Measurements from ENCODE around the gene MRPS23. TPM values are rescaled to one million over a fixed set of nuclear protein-coding genes. Genes with fewer than 3 reads are reported as not detected.

Gene MRPS23
- total and polyA plus RNA-seq, 2 of the 13 experiments (the other 11 are each of a cell fraction or from before 2014, with no cell fraction given) = 63.2 to 181 TPM

DNA sequence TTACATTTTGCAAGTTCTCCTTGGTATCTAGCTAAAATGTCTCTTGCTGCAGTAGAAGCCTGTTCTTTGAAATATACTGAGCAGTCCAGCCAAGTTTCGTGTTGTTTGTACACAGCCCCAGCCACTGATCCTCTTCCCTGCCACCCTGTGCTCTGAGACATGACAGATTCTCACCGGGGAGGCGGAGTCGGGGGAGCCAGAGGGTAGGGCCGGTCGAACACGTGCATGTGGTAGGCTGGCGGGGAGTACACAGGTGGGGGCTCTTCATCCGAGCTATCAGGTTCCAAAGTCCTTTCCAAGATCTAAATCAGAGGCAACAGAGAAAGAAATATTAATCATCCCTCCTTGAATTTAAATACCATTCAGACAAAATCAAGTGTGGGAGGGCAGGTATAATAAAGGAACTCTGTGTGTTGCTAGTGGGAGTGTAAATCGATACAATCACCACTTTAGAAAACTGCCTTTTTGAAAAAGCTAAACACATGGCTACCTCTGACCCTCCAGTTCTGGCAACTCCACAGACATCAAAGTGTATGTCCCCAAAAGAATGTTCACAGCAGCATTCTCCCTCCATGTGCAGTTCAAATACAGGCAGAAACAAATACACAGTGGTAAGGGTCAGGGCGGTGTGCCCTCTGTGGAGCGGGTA, 29.7 kb upstream of the MRPS23 start:
- H3K4me1 ChIP-seq (ENCODE audit: insufficient read depth, low read length) = peaks cover 69% of the 10 kb centered on the region
- peak overlapping the region; percentile 74 for H3K27ac ChIP-seq (ENCODE audit: extremely low read length, insufficient read depth, low read length)
- no peaks in the 10 kb centered on the region for H3K79me2 ChIP-seq (ENCODE audit: insufficient read depth, low read length)
- peak overlapping the region; percentile 70 for H3K4me2 ChIP-seq (ENCODE audit: low read depth, low read length)
- H4K20me1 ChIP-seq (ENCODE audit: insufficient read depth, low read length) = no peaks in the 10 kb centered on the region
- ATAC-seq (peak; percentile 74), DNase-seq (ENCODE audit: low spot score) (peak; percentile 84), FAIRE-seq (peak; percentile 4)
- H3K36me3 ChIP-seq (replicated peaks in 1 of 2; ENCODE audit: control insufficient read depth in 1 of 2, insufficient read depth in 2 of 2, low read length in 2 of 2) = no peaks in the 10 kb centered on the region; a peak in 1 of 5 replicates
- H3K9me3 ChIP-seq (ENCODE audit: low read length) = no peaks in the 10 kb centered on the region
- H3K4me3 ChIP-seq (replicated peaks in 1 of 3; ENCODE audit: insufficient read depth in 1 of 3, low read depth in 2 of 3, low read length in 3 of 3) = peak overlapping the region in 2 of 3 experiments; percentile 1 to 45; a peak in 2 of 6 replicates
- in situ Hi-C loops (cut with HindIII; ENCODE audit: extremely low pct_ligation_motif_present, low pct_unique_long_range_greater_than_20kb) (no loop called here), intact Hi-C loops (cut with micrococcal nuclease; ENCODE audit: unreplicated experiment) (loop anchor here (1.0 kb wide), 1 partner anchor 14 kb away; no protein-coding TSS in a partner anchor)
- POLR2A ChIA-PET = interaction anchor here (0.8 to 7.7 kb wide), 15 partner anchors 10 to 205 kb away, joined by 3 to 89 read pairs (median 7); partner anchors contain the start of genes DYNLL2, MRPS23, SRSF1 and VEZF1
- CTCF ChIA-PET (ENCODE audit: low intra/inter-chr PET ratio, low total read pairs) = no interaction called here
- peak overlapping the region; percentile 52 for H3K9ac ChIP-seq (ENCODE audit: insufficient read depth, low read depth, low read length)
- no peaks in the 10 kb centered on the region for H3K27me3 ChIP-seq (ENCODE audit: control insufficient read depth in 1 of 2, insufficient read depth in 2 of 2, low read length in 2 of 2)
- whole genome bisulfite sequencing (ENCODE audit: low lambda C conversion rate) = 5% methylated on average over 12 of the region's 12 CpGs
- no TSS peak for BruUV-seq (replicated peaks)
- no peak overlapping the region for H2AFZ ChIP-seq (ENCODE audit: low read length)
- TF ChIP-seq, protein P1, sequence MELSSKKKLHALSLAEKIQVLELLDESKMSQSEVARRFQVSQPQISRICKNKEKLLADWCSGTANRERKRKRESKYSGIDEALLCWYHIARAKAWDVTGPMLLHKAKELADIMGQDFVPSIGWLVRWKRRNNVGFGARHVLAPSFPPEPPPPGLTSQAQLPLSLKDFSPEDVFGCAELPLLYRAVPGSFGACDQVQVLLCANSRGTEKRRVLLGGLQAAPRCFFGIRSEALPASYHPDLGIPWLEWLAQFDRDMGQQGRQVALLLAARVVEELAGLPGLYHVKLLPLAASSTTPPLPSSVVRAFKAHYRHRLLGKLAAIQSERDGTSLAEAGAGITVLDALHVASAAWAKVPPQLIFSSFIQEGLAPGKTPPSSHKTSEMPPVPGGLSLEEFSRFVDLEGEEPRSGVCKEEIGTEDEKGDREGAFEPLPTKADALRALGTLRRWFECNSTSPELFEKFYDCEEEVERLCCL (CRISPR knock-in tag; IDR thresholded peaks at IDR 0.05; ENCODE audit: borderline replicate concordance) = no peak
- TF ChIP-seq SOX13 (IDR thresholded peaks at IDR 0.05) (no peak), SOX13 (CRISPR knock-in tag; conservative IDR thresholded peaks at IDR 0.05 in 1 of 2, IDR thresholded peaks at IDR 0.05 in 1 of 2) (peak in 1 of 2 experiments; percentile 66; a peak in 1 of 4 replicates), NCOA5 (CRISPR knock-in tag; IDR thresholded peaks at IDR 0.05) (no peak), TBP (CRISPR knock-in tag; IDR thresholded peaks at IDR 0.05) (no peak), CHCHD3 (CRISPR knock-in tag; IDR thresholded peaks at IDR 0.05) (no peak), HES4 (CRISPR knock-in tag; IDR thresholded peaks at IDR 0.05; ENCODE audit: borderline replicate concordance) (no peak), ZNF841 (CRISPR knock-in tag; IDR thresholded peaks at IDR 0.05; ENCODE audit: borderline replicate concordance) (no peak), FOXP1 (IDR thresholded peaks at IDR 0.05) (no peak), FOXP1 (CRISPR knock-in tag; IDR thresholded peaks at IDR 0.05) (peak; percentile 51; the same call in 1 of the 2 replicates), ARNT (IDR thresholded peaks at IDR 0.05) (no peak)
- TF ChIP-seq, protein P2, sequence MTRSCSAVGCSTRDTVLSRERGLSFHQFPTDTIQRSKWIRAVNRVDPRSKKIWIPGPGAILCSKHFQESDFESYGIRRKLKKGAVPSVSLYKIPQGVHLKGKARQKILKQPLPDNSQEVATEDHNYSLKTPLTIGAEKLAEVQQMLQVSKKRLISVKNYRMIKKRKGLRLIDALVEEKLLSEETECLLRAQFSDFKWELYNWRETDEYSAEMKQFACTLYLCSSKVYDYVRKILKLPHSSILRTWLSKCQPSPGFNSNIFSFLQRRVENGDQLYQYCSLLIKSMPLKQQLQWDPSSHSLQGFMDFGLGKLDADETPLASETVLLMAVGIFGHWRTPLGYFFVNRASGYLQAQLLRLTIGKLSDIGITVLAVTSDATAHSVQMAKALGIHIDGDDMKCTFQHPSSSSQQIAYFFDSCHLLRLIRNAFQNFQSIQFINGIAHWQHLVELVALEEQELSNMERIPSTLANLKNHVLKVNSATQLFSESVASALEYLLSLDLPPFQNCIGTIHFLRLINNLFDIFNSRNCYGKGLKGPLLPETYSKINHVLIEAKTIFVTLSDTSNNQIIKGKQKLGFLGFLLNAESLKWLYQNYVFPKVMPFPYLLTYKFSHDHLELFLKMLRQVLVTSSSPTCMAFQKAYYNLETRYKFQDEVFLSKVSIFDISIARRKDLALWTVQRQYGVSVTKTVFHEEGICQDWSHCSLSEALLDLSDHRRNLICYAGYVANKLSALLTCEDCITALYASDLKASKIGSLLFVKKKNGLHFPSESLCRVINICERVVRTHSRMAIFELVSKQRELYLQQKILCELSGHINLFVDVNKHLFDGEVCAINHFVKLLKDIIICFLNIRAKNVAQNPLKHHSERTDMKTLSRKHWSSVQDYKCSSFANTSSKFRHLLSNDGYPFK (CRISPR knock-in tag; IDR thresholded peaks at IDR 0.05; ENCODE audit: borderline replicate concordance) = no peak
- TF ChIP-seq, protein P3, sequence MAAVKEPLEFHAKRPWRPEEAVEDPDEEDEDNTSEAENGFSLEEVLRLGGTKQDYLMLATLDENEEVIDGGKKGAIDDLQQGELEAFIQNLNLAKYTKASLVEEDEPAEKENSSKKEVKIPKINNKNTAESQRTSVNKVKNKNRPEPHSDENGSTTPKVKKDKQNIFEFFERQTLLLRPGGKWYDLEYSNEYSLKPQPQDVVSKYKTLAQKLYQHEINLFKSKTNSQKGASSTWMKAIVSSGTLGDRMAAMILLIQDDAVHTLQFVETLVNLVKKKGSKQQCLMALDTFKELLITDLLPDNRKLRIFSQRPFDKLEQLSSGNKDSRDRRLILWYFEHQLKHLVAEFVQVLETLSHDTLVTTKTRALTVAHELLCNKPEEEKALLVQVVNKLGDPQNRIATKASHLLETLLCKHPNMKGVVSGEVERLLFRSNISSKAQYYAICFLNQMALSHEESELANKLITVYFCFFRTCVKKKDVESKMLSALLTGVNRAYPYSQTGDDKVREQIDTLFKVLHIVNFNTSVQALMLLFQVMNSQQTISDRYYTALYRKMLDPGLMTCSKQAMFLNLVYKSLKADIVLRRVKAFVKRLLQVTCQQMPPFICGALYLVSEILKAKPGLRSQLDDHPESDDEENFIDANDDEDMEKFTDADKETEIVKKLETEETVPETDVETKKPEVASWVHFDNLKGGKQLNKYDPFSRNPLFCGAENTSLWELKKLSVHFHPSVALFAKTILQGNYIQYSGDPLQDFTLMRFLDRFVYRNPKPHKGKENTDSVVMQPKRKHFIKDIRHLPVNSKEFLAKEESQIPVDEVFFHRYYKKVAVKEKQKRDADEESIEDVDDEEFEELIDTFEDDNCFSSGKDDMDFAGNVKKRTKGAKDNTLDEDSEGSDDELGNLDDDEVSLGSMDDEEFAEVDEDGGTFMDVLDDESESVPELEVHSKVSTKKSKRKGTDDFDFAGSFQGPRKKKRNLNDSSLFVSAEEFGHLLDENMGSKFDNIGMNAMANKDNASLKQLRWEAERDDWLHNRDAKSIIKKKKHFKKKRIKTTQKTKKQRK (IDR thresholded peaks at IDR 0.05; ENCODE audit: low read length) = no peak
- TF ChIP-seq, protein P4, sequence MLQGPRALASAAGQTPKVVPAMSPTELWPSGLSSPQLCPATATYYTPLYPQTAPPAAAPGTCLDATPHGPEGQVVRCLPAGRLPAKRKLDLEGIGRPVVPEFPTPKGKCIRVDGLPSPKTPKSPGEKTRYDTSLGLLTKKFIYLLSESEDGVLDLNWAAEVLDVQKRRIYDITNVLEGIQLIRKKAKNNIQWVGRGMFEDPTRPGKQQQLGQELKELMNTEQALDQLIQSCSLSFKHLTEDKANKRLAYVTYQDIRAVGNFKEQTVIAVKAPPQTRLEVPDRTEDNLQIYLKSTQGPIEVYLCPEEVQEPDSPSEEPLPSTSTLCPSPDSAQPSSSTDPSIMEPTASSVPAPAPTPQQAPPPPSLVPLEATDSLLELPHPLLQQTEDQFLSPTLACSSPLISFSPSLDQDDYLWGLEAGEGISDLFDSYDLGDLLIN (CRISPR knock-in tag; IDR thresholded peaks at IDR 0.05; ENCODE audit: borderline replicate concordance) = no peak

All from HepG2 (cell line).